Gastrocnemius medialis (tissue), 4 donors: ENCODE results near the gene PRKACB.

Experiments
- POLR2A ChIP-seq, 2 donors: fragments of 450-650 bp; IDR thresholded peaks; one replicate each; pipeline ENCODE4 v1.6.1; 2017; ENCODE audit warnings: antibody characterized with exemption in 2 of 2, mild to moderate bottlenecking in 2 of 2, moderate library complexity in 2 of 2
- TF ChIP-seq, protein P1 (sequence below), 5 experiments: fragments of 450-650 bp in 3 of 5; fragments of 200-600 bp in 2 of 5; sonication (generic) in 2 of 5; IDR thresholded peaks in 4 of 5; conservative IDR thresholded peaks in 1 of 5; 1 replicate in 4 of 5; 2 replicates in 1 of 5; pipeline ENCODE4 v1.5.1; 2016 to 2019; ENCODE audit warnings: antibody characterized with exemption in 5 of 5, mild to moderate bottlenecking in 3 of 5, moderate library complexity in 3 of 5

- TF ChIP-seq POLR2A (IDR thresholded peaks at IDR 0.05), result no peak
- TF ChIP-seq, protein P1, sequence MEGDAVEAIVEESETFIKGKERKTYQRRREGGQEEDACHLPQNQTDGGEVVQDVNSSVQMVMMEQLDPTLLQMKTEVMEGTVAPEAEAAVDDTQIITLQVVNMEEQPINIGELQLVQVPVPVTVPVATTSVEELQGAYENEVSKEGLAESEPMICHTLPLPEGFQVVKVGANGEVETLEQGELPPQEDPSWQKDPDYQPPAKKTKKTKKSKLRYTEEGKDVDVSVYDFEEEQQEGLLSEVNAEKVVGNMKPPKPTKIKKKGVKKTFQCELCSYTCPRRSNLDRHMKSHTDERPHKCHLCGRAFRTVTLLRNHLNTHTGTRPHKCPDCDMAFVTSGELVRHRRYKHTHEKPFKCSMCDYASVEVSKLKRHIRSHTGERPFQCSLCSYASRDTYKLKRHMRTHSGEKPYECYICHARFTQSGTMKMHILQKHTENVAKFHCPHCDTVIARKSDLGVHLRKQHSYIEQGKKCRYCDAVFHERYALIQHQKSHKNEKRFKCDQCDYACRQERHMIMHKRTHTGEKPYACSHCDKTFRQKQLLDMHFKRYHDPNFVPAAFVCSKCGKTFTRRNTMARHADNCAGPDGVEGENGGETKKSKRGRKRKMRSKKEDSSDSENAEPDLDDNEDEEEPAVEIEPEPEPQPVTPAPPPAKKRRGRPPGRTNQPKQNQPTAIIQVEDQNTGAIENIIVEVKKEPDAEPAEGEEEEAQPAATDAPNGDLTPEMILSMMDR (IDR thresholded peaks at IDR 0.05 in 4 of 5, conservative IDR thresholded peaks at IDR 0.05 in 1 of 5), result no peak
Observed at GRCh38 chr1:84266748-84267147, 122.7 kb downstream of the PRKACB start.
